Stimulated activated CD4-positive, alpha-beta T cell treated with anti-CD3 and anti-CD28 coated beads, TNF-alpha, amount 100 ng/mL, for 24 hours (primary cell): ENCODE data around the gene RAG1.
A peak's percentile ranks its signal among the peaks of the same experiment; 100 is the strongest.

ENCODE experiments used
- DNase-seq, 3 experiments: peaks; one replicate each; pipeline ENCODE4 v3.0.0-alpha.2; 2020; ENCODE audit warnings: low read depth in 3 of 3

The RAG1 gene

GRCh38 chr11:36590513-36590912 is 22.7 kb downstream of the RAG1 start:
- DNase-seq = no peak

- DNase-seq = no peak
Observed at GRCh38 chr11:36591433-36591832, 23.6 kb downstream of the RAG1 start.

- DNase-seq = peak in 1 of 3 experiments; percentile 24
Observed at GRCh38 chr11:36594316-36594989, 26.6 kb downstream of the RAG1 start, which contains the start of gene IFTAP. Gene IFTAP, plus strand, starts transcription at chr11:36594502. Its CDS starts 15,602 bp downstream, at chr11:36610104.

GRCh38 chr11:36596880-36597279 is 29.1 kb downstream of the RAG1 start:
- DNase-seq = no peak

- DNase-seq = no peak
Observed at GRCh38 chr11:36598051-36598450, 30.2 kb downstream of the RAG1 start, which contains the start of gene RAG2. Gene RAG2, minus strand, starts transcription at chr11:36598236. Its CDS starts 4,068 bp downstream, at chr11:36594168.

- no peak for DNase-seq
Observed at GRCh38 chr11:36600180-36600579, 32.4 kb downstream of the RAG1 start.

- no peak for DNase-seq
Observed at GRCh38 chr11:36601155-36601554, 33.3 kb downstream of the RAG1 start.

- DNase-seq = no peak
Observed at GRCh38 chr11:36602135-36602534, 34.3 kb downstream of the RAG1 start.

- no peak for DNase-seq
Observed at GRCh38 chr11:36605221-36606216, 37.7 kb downstream of the RAG1 start.

- no peak for DNase-seq
Observed at GRCh38 chr11:36608491-36609199, 40.8 kb downstream of the RAG1 start.

GRCh38 chr11:36609383-36609782 is 41.6 kb downstream of the RAG1 start:
- no peak for DNase-seq

- DNase-seq = no peak
Observed at GRCh38 chr11:36615826-36616225, 48.0 kb downstream of the RAG1 start.

- no peak for DNase-seq
Observed at GRCh38 chr11:36617543-36618362, 49.9 kb downstream of the RAG1 start.

- no peak for DNase-seq
Observed at GRCh38 chr11:36618363-36619047, 50.7 kb downstream of the RAG1 start.

- DNase-seq = no peak
Observed at GRCh38 chr11:36619502-36619901, 51.7 kb downstream of the RAG1 start.

- DNase-seq = no peak
Observed at GRCh38 chr11:36620246-36620645, 52.4 kb downstream of the RAG1 start.

GRCh38 chr11:36622431-36623136 is 54.8 kb downstream of the RAG1 start:
- no peak for DNase-seq

GRCh38 chr11:36623494-36623893 is 55.7 kb downstream of the RAG1 start:
- DNase-seq = no peak

- DNase-seq = no peak
Observed at GRCh38 chr11:36627006-36627405, 59.2 kb downstream of the RAG1 start.

GRCh38 chr11:36627471-36627870 is 59.7 kb downstream of the RAG1 start:
- no peak for DNase-seq
